SK-N-SH (cell line): ENCODE results near the gene DPEP1. TPM values are rescaled to one million over a fixed set of nuclear protein-coding genes. Genes with fewer than 3 reads are reported as not detected.

Source experiments
- CTCF ChIA-PET: fragments of 300-600, 350-600 bp; formaldehyde crosslinking; extraction: SDS; loops from one replicate; lab custom pipeline; 2021; lab: Yijun Ruan, JAX
- POLR2A ChIA-PET: fragments of 350-600 bp; sonication (Branson Sonifier 250); formaldehyde crosslinking; extraction: SDS; loops from one replicate; lab custom pipeline; 2020; ENCODE audit warnings: antibody characterized with exemption, inconsistent platforms; lab: Yijun Ruan, JAX
- DNase-seq: peaks from one replicate; pipeline ENCODE4 v3.0.0; 2012
- H2AFZ ChIP-seq: fragments of 200-600 bp; sonication (generic); 2 replicates; pipeline ENCODE4 v1.8.1; 2016; ENCODE audit warnings: antibody characterized with exemption, mild to moderate bottlenecking, low read depth
- H3F3A ChIP-seq: fragments of 200-600 bp; sonication (generic); replicated peaks from 2 replicates; pipeline ENCODE3; 2016; ENCODE audit warnings: antibody characterized with exemption, mild to moderate bottlenecking; ENCODE audit not compliant: insufficient read depth
- H3K27ac ChIP-seq, 2 experiments: fragments of 200-500 bp in 1 of 2; fragments of 200-600 bp in 1 of 2; sonication (Bioruptor generic) in 1 of 2; sonication (generic), shearing (Covaris generic) in 1 of 2; 2 replicates each; pipeline versions ENCODE4 v1.5.1 to v1.6.1; 2014 to 2016; ENCODE audit warnings: low read depth in 2 of 2, inconsistent platforms in 1 of 2, low read length in 1 of 2, mild to moderate bottlenecking in 1 of 2, mixed read lengths in 1 of 2
- H3K27me3 ChIP-seq: fragments of 200-600 bp; sonication (generic), shearing (Covaris generic); 2 replicates; pipeline ENCODE4 v1.6.1; 2016; ENCODE audit warnings: mixed run types; ENCODE audit not compliant: insufficient read depth
- H3K36me3 ChIP-seq, 2 experiments: fragments of 200-500 bp in 1 of 2; fragments of 200-600 bp in 1 of 2; sonication (Bioruptor generic) in 1 of 2; sonication (generic) in 1 of 2; replicated peaks in 1 of 2; 2 replicates each; pipeline versions ENCODE3 to v1.5.1; 2014 to 2016; ENCODE audit warnings: low read length in 1 of 2, mild to moderate bottlenecking in 1 of 2; ENCODE audit not compliant: insufficient read depth in 2 of 2, control insufficient read depth in 1 of 2
- H3K4me1 ChIP-seq, 2 experiments: fragments of 200-500 bp in 1 of 2; fragments of 200-600 bp in 1 of 2; sonication (Bioruptor generic) in 1 of 2; sonication (generic), shearing (Covaris generic) in 1 of 2; 2 replicates each; pipeline versions ENCODE4 v1.5.1 to v1.6.1; 2014 to 2016; ENCODE audit warnings: low read depth in 1 of 2, low read length in 1 of 2, mixed run types in 1 of 2; ENCODE audit not compliant: insufficient read depth in 2 of 2, control insufficient read depth in 1 of 2
- H3K4me2 ChIP-seq: fragments of 200-600 bp; sonication (generic), shearing (Covaris generic); 2 replicates; pipeline ENCODE4 v1.6.1; 2017; ENCODE audit warnings: mixed run types
- H3K4me3 ChIP-seq, 2 experiments: fragments of 200-500 bp in 1 of 2; fragments of 200-600 bp in 1 of 2; sonication (Bioruptor generic) in 1 of 2; sonication (generic), shearing (Covaris generic) in 1 of 2; 2 replicates each; pipeline versions ENCODE4 v1.5.1 to v1.8.1; 2014 to 2016; ENCODE audit warnings: low read depth in 2 of 2, inconsistent platforms in 1 of 2, low read length in 1 of 2, mild to moderate bottlenecking in 1 of 2, mixed read lengths in 1 of 2, moderate library complexity in 1 of 2
- H3K79me2 ChIP-seq: fragments of 200-600 bp; sonication (generic); 2 replicates; pipeline ENCODE4 v1.8.1; 2017; ENCODE audit warnings: mild to moderate bottlenecking; ENCODE audit not compliant: insufficient read depth
- H3K9ac ChIP-seq: fragments of 200-600 bp; sonication (generic); 2 replicates; pipeline ENCODE4 v1.6.1; 2017; ENCODE audit warnings: mixed run types
- H3K9me2 ChIP-seq: fragments of 200-600 bp; sonication (generic); 2 replicates; pipeline ENCODE4 v1.6.1; 2017; ENCODE audit warnings: mixed run types
- H3K9me3 ChIP-seq: fragments of 200-600 bp; sonication (generic); 2 replicates; pipeline ENCODE4 v1.6.1; 2017; ENCODE audit warnings: mixed run types, mild to moderate bottlenecking, moderate library complexity
- H4K20me1 ChIP-seq: fragments of 200-600 bp; sonication (generic); 2 replicates; pipeline ENCODE4 v1.6.1; 2017; ENCODE audit warnings: mild to moderate bottlenecking, mixed run types; ENCODE audit not compliant: insufficient read depth
- ELF1 ChIP-seq: IDR thresholded peaks from 2 replicates; pipeline ENCODE4 v1.4.0; 2012
- EZH2phosphoT487 ChIP-seq: fragments of 200-600 bp; sonication (generic); IDR thresholded peaks from 2 replicates; pipeline ENCODE4 v1.6.1; 2017; ENCODE audit warnings: low read depth, mixed run types, mild to moderate bottlenecking, antibody characterized with exemption, moderate library complexity, borderline replicate concordance
- FOSL2 ChIP-seq: IDR thresholded peaks from 2 replicates; pipeline ENCODE4 v1.4.0; 2012; ENCODE audit warnings: low read depth, mild to moderate bottlenecking, moderate library complexity, borderline replicate concordance
- FOXM1 ChIP-seq: IDR thresholded peaks from 2 replicates; pipeline ENCODE4 v1.4.0; 2012; ENCODE audit warnings: low read depth, mild to moderate bottlenecking
- GATA2 ChIP-seq: sonication (generic); formaldehyde crosslinking; IDR thresholded peaks from 2 replicates; pipeline ENCODE4 v1.5.0; 2020; ENCODE audit warnings: mild to moderate bottlenecking, missing genetic modification reagents
- NFIC ChIP-seq: IDR thresholded peaks from 2 replicates; pipeline ENCODE4 v1.4.0; 2012; ENCODE audit warnings: borderline replicate concordance
- RFX5 ChIP-seq: IDR thresholded peaks from 2 replicates; pipeline ENCODE4 v1.6.1; 2012; ENCODE audit warnings: mild to moderate bottlenecking, improper control_type of control experiment, low read length
- RXRA ChIP-seq: IDR thresholded peaks from 2 replicates; pipeline ENCODE4 v1.4.0; 2012; ENCODE audit warnings: low read depth, mild to moderate bottlenecking, borderline replicate concordance
- TAF1 ChIP-seq: IDR thresholded peaks from 2 replicates; pipeline ENCODE4 v1.6.1; 2012; ENCODE audit warnings: low read depth, mild to moderate bottlenecking, low read length, moderate library complexity, borderline replicate concordance
- TCF12 ChIP-seq: IDR thresholded peaks from 2 replicates; pipeline ENCODE4 v1.4.0; 2012
- WGBS: methylation state at CpG from one replicate; pipeline ENCODE4 v1.1.6; 2017; ENCODE audit warnings: low lambda C conversion rate; 5-methylcytosine and 5-hydroxymethylcytosine counted together
- polyA plus RNA-seq, 3 experiments: library from polyadenylated mRNA; depleted of rRNA; stranded (reverse); fragments of >200 nt; gene quantifications; 2 replicates each; pipeline ENCODE4 v1.2.3, GENCODE V29; 2012
- TF ChIP-seq, protein P1 (sequence below): fragments of 150-350 bp; IDR thresholded peaks from 2 replicates; pipeline ENCODE4 v1.6.1; 2016; ENCODE audit warnings: mild to moderate bottlenecking, low read depth, low read length
- TF ChIP-seq, protein P2 (sequence below): IDR thresholded peaks from 2 replicates; pipeline ENCODE4 v1.6.1; 2012; ENCODE audit warnings: mild to moderate bottlenecking, low read depth, low read length, moderate library complexity
- TF ChIP-seq, protein P3 (sequence below): fragments of 150-350 bp; IDR thresholded peaks from 2 replicates; pipeline ENCODE4 v1.6.1; 2017; ENCODE audit warnings: antibody characterized with exemption, low read length, low read depth, borderline replicate concordance

Gene DPEP1
- polyA plus RNA-seq, 1 of the 3 experiments (the other 2 are of a cell fraction), result 0.05 TPM

DNA sequence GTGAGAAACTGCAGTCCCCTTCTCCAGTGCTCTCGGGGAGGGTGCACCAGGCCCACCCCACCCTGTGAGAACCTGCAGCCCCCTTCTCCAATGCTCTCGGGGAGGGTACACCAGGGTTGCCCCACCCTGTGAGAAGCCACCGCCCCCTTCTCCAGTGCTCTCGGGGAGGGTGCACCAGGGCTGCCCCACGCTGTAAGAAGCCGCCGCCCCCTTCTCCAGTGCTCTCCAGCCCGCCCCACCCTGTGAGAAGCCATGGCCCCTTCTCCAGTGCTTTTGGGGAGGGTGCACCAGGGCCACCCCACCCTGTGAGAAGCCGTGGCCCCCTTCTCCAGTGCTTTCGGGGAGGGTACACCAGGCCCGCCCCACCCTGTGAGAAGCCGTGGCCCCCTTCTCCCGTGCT is 56.3 kb downstream of the DPEP1 start:
- H3K27ac ChIP-seq, result no peak overlapping the region
- no peaks in the 10 kb centered on the region for H3K9me2 ChIP-seq
- DNase-seq, result no peak
- H3K27me3 ChIP-seq, result no peaks in the 10 kb centered on the region
- no peaks in the 10 kb centered on the region for H4K20me1 ChIP-seq
- TF ChIP-seq, protein P1, sequence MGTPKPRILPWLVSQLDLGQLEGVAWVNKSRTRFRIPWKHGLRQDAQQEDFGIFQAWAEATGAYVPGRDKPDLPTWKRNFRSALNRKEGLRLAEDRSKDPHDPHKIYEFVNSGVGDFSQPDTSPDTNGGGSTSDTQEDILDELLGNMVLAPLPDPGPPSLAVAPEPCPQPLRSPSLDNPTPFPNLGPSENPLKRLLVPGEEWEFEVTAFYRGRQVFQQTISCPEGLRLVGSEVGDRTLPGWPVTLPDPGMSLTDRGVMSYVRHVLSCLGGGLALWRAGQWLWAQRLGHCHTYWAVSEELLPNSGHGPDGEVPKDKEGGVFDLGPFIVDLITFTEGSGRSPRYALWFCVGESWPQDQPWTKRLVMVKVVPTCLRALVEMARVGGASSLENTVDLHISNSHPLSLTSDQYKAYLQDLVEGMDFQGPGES, result no peak
- TF ChIP-seq NFIC, result no peak
- no peak for TF ChIP-seq TCF12
- no peak for TF ChIP-seq ELF1
- TF ChIP-seq TAF1, result no peak
- TF ChIP-seq FOXM1, result no peak
- no peak for TF ChIP-seq EZH2phosphoT487
- TF ChIP-seq, protein P2, sequence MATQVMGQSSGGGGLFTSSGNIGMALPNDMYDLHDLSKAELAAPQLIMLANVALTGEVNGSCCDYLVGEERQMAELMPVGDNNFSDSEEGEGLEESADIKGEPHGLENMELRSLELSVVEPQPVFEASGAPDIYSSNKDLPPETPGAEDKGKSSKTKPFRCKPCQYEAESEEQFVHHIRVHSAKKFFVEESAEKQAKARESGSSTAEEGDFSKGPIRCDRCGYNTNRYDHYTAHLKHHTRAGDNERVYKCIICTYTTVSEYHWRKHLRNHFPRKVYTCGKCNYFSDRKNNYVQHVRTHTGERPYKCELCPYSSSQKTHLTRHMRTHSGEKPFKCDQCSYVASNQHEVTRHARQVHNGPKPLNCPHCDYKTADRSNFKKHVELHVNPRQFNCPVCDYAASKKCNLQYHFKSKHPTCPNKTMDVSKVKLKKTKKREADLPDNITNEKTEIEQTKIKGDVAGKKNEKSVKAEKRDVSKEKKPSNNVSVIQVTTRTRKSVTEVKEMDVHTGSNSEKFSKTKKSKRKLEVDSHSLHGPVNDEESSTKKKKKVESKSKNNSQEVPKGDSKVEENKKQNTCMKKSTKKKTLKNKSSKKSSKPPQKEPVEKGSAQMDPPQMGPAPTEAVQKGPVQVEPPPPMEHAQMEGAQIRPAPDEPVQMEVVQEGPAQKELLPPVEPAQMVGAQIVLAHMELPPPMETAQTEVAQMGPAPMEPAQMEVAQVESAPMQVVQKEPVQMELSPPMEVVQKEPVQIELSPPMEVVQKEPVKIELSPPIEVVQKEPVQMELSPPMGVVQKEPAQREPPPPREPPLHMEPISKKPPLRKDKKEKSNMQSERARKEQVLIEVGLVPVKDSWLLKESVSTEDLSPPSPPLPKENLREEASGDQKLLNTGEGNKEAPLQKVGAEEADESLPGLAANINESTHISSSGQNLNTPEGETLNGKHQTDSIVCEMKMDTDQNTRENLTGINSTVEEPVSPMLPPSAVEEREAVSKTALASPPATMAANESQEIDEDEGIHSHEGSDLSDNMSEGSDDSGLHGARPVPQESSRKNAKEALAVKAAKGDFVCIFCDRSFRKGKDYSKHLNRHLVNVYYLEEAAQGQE, result no peak
- TF ChIP-seq, protein P3, sequence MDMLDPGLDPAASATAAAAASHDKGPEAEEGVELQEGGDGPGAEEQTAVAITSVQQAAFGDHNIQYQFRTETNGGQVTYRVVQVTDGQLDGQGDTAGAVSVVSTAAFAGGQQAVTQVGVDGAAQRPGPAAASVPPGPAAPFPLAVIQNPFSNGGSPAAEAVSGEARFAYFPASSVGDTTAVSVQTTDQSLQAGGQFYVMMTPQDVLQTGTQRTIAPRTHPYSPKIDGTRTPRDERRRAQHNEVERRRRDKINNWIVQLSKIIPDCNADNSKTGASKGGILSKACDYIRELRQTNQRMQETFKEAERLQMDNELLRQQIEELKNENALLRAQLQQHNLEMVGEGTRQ, result no peak
- no peak for TF ChIP-seq GATA2 (CRISPR knock-in tag)
- TF ChIP-seq RXRA, result no peak
- TF ChIP-seq RFX5, result no peak
- TF ChIP-seq FOSL2, result no peak
- TF ChIP-seq, all 33 proteins: peak for 0
- Histone ChIP-seq H3K9ac (no peak overlapping the region), H3K9me3 (no peaks in the 10 kb centered on the region), H3K79me2 (no peaks in the 10 kb centered on the region), H3K36me3 (peaks cover 0 to 5% of the 10 kb centered on the region in 2 experiments), H3K4me3 (no peak overlapping the region), H3K4me2 (no peak overlapping the region), H3K4me1 (no peaks in the 10 kb centered on the region), H2AFZ (no peak overlapping the region), H3F3A (peaks cover 4% of the 10 kb centered on the region)
- CTCF ChIA-PET, result interaction anchor here (1.0 kb wide), 1 partner anchor 191 kb away, joined by 3 read pairs; no protein-coding TSS in a partner anchor
- WGBS, result 68% methylated on average over 3 of the region's 13 CpGs
- POLR2A ChIA-PET, result no interaction called here
